Measurements from ENCODE around the gene GOLPH3. TPM values are rescaled to one million over a fixed set of nuclear protein-coding genes. Genes with fewer than 3 reads are reported as not detected.

The GOLPH3 gene
- total RNA-seq, 1 donor from 2014 or later: 105 TPM

DNA sequence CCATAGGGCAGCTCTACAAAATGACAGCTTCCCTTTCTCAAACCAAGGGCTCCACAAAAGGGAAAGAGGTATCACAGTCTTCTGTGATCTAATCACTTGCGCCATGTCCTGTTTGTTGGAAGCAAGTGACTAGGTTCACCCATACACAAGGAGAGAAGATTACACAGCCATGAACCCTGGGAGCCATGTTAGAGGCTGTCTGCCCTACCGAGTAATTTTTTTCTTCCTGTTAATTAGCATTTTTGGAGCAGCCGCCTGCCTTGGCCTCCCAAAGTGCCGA, 33.2 kb upstream of the GOLPH3 start:
- no peaks in the 10 kb centered on the region for H3K36me3 Mint-ChIP-seq (ENCODE audit: low read depth, unreplicated experiment)
- H3K27me3 Mint-ChIP-seq (ENCODE audit: unreplicated experiment): peaks cover 8% of the 10 kb centered on the region
- peaks cover 13% of the 10 kb centered on the region for H3K4me1 Mint-ChIP-seq (ENCODE audit: unreplicated experiment)
- TF ChIP-seq, protein P1, sequence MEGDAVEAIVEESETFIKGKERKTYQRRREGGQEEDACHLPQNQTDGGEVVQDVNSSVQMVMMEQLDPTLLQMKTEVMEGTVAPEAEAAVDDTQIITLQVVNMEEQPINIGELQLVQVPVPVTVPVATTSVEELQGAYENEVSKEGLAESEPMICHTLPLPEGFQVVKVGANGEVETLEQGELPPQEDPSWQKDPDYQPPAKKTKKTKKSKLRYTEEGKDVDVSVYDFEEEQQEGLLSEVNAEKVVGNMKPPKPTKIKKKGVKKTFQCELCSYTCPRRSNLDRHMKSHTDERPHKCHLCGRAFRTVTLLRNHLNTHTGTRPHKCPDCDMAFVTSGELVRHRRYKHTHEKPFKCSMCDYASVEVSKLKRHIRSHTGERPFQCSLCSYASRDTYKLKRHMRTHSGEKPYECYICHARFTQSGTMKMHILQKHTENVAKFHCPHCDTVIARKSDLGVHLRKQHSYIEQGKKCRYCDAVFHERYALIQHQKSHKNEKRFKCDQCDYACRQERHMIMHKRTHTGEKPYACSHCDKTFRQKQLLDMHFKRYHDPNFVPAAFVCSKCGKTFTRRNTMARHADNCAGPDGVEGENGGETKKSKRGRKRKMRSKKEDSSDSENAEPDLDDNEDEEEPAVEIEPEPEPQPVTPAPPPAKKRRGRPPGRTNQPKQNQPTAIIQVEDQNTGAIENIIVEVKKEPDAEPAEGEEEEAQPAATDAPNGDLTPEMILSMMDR (IDR thresholded peaks at IDR 0.05; ENCODE audit: unreplicated experiment): no peak
- no peak overlapping the region for H3K4me3 Mint-ChIP-seq (ENCODE audit: unreplicated experiment)
- no peaks in the 10 kb centered on the region for H3K9me3 Mint-ChIP-seq (ENCODE audit: unreplicated experiment)
- no peak overlapping the region for H3K27ac Mint-ChIP-seq (ENCODE audit: unreplicated experiment)
- DNase-seq (ENCODE audit: low spot score): no peak

DNA sequence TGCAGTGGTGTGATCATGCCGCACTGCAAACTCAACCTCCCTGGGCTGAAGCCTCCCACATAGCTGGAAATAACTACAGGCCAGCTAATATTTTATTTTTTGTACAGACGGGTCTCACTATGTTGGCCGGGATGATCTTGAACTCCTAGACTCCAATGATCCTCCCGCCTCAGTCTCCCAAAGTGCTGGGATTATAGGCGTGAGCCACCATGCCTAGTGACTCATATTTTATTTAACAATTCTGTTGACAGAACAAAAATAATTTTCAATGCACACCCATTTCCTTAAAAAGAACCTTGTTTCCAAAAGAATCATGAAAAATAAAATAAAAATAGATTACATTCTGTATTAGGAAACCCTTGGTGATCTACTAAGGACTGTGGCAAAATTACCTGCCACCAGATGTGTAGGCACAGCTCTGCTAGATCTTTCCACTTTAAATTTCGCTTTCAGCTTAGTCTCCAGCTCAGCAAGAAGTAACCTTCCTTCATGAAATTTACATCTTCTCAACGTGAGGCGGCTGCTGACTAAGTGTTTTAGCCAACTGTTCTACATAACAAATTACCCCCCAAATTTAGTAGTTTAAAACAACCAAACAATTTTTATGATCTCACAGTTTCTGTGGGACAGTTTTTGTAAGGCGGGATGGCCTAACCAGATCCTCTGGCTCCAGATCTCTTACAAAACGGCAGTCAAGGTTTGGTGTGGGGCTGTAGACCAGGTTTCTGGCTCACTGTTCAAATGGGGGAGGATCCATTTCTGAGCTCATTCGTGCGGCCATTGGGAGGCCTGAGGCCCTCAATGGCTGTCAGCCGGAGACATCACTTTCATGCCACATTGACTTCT, 32.6 kb upstream of the GOLPH3 start:
- Mint-ChIP-seq H3K4me3 (ENCODE audit: unreplicated experiment) (no peak overlapping the region), H3K27me3 (ENCODE audit: unreplicated experiment) (peaks cover 8% of the 10 kb centered on the region), H3K4me1 (ENCODE audit: unreplicated experiment) (peaks cover 13% of the 10 kb centered on the region), H3K27ac (ENCODE audit: unreplicated experiment) (no peak overlapping the region), H3K9me3 (ENCODE audit: unreplicated experiment) (no peaks in the 10 kb centered on the region), H3K36me3 (ENCODE audit: low read depth, unreplicated experiment) (no peaks in the 10 kb centered on the region)
- DNase-seq (ENCODE audit: low spot score): no peak
- TF ChIP-seq, protein P1 (IDR thresholded peaks at IDR 0.05; ENCODE audit: unreplicated experiment): no peak

DNA sequence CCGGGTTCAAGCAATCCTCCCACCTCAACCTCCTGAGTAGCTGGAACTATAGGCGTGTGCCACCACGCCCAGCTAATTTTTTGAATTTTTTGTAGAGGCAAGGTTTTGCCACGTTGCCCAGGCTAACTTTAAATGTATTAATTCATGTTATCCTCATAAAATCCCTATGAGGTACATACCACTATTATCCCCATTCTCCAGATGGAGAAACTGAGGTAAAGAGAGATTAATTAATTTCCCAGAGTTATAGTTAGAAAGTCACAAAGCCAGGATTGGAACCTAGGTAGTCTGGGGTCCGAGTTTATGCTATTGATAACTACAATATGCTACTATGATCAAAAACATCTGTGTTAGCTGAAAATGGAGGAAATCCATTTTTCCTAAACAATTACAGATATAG, 31.9 kb upstream of the GOLPH3 start:
- Mint-ChIP-seq H3K9me3 (ENCODE audit: unreplicated experiment) (no peaks in the 10 kb centered on the region), H3K4me3 (ENCODE audit: unreplicated experiment) (no peak overlapping the region), H3K27ac (ENCODE audit: unreplicated experiment) (no peak overlapping the region), H3K36me3 (ENCODE audit: low read depth, unreplicated experiment) (no peaks in the 10 kb centered on the region), H3K27me3 (ENCODE audit: unreplicated experiment) (peaks cover 8% of the 10 kb centered on the region), H3K4me1 (ENCODE audit: unreplicated experiment) (peaks cover 10% of the 10 kb centered on the region)
- DNase-seq (ENCODE audit: low spot score): no peak
- TF ChIP-seq, protein P1 (IDR thresholded peaks at IDR 0.05; ENCODE audit: unreplicated experiment): no peak

DNA sequence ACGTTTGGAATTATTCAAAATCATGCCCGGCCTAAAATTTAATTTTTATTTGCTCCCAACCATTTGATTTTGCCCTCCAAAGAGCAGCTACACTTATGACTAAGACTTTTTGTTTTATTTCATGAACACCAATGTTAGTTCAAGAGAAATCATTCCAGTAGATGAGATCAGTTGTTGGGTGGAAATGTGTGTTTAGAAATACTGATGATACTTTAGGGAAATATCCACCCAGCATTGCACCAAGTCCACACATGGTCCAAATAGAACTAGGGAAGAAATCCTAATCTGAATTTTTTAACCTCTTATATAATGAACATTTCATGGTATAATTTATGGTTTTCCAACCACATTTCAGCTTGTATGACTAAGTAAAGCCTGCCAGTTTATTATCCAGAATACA, 28.3 kb upstream of the GOLPH3 start:
- no peaks in the 10 kb centered on the region for H3K9me3 Mint-ChIP-seq (ENCODE audit: unreplicated experiment)
- H3K27ac Mint-ChIP-seq (ENCODE audit: unreplicated experiment): no peak overlapping the region
- TF ChIP-seq, protein P1 (IDR thresholded peaks at IDR 0.05; ENCODE audit: unreplicated experiment): no peak
- peaks cover 10% of the 10 kb centered on the region for H3K4me1 Mint-ChIP-seq (ENCODE audit: unreplicated experiment)
- no peaks in the 10 kb centered on the region for H3K36me3 Mint-ChIP-seq (ENCODE audit: low read depth, unreplicated experiment)
- peaks cover 2% of the 10 kb centered on the region for H3K27me3 Mint-ChIP-seq (ENCODE audit: unreplicated experiment)
- H3K4me3 Mint-ChIP-seq (ENCODE audit: unreplicated experiment): no peak overlapping the region
- no peak for DNase-seq (ENCODE audit: low spot score)

DNA sequence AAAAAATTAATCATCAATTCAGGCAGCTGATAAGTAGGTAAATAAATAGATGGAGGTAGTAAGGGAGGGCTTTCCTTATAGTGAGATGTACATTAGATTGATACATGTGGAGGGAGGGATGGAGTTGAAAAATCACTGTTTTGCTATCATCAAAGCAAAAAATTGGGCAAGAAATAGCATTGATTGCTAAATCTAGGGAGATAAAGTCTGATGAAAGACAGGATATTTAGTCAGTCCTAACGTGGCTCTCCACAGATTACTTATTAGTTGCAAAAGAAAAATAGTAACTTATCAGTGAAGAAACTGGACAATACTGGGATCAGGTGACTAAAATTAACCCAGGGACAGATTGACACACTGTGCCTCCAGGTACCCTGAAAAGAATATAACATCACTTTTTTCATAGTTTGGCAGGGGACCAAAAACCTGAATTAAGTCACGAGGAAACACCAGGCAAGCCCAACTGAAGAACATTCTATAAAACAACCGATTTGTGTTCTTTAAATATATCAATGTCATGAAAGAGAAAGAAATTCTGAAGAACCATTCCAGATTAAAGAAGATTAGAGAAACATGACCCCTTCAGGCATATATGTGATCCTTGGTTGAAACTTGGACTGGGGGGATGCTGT, 27.1 kb upstream of the GOLPH3 start:
- TF ChIP-seq, protein P1 (IDR thresholded peaks at IDR 0.05; ENCODE audit: unreplicated experiment): no peak
- Mint-ChIP-seq H3K36me3 (ENCODE audit: low read depth, unreplicated experiment) (no peaks in the 10 kb centered on the region), H3K27me3 (ENCODE audit: unreplicated experiment) (peaks cover 2% of the 10 kb centered on the region), H3K9me3 (ENCODE audit: unreplicated experiment) (no peaks in the 10 kb centered on the region), H3K27ac (ENCODE audit: unreplicated experiment) (no peak overlapping the region), H3K4me3 (ENCODE audit: unreplicated experiment) (no peak overlapping the region), H3K4me1 (ENCODE audit: unreplicated experiment) (peaks cover 10% of the 10 kb centered on the region)
- DNase-seq (ENCODE audit: low spot score): no peak

All from endothelial cell (in vitro differentiated cells).